ENCODE results near the gene CHSY1. TPM values are rescaled to one million over a fixed set of nuclear protein-coding genes. Genes with fewer than 3 reads are reported as not detected.

CHSY1 gene
- total RNA-seq, 1 donor from 2014 or later: 33.2 TPM

DNA sequence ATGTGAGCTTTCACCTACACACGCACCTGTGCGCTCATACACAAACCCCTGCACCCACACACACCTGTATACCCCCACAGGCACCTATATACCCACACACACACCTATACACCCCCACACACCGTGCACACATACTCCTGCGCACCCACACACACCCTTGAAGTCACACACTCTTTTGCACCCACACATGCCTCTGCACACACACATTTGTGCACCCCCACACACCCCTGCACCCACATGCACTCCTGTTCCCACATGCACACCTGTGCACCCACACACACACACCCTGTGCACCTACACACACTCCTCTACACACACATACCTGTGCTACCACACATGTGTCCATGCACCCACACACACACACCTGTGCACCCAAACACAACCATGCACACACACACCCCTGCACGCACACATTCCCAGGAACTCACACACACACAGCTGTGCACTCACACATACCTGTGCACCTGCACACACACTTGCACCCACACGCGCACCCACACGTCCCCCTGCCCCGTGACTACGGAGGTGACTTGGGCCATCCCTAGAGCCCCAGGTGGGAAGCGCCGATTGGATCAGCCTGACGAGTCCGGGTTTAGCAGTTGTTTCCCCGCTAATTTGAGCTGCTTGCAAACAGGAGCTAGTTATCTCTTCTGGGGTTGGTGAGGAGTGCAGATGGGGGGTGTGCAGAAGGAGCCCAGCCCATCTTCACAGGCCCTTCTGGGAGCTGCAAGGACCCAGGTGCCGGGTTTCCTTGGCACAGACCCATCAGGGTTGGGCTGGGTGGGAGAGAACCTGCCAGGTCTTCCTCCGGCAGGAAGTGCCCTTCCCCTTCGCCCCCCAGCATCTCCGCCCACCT lies 97.8 kb downstream of the CHSY1 start:
- H3K27me3 Mint-ChIP-seq: peaks cover 4% of the 10 kb centered on the region
- no peaks in the 10 kb centered on the region for H3K36me3 Mint-ChIP-seq (ENCODE audit: insufficient read depth)

GRCh38 chr15:101152914-101153313 lies 98.9 kb downstream of the CHSY1 start:
- Mint-ChIP-seq H3K4me3 (ENCODE audit: low read depth) (no peak overlapping the region), H3K36me3 (ENCODE audit: insufficient read depth) (no peaks in the 10 kb centered on the region), H3K27ac (no peak overlapping the region), H3K9me3 (ENCODE audit: low read depth) (no peaks in the 10 kb centered on the region), H3K27me3 (peaks cover 4% of the 10 kb centered on the region), H3K4me1 (ENCODE audit: low read depth) (peaks cover 4% of the 10 kb centered on the region)
- TF ChIP-seq CTCF (IDR thresholded peaks at IDR 0.05; ENCODE audit: unreplicated experiment): peak; percentile 46
- no peak for DNase-seq (ENCODE audit: low spot score, unreplicated experiment)

More for the DNA sequence above, 97.8 kb downstream of the CHSY1 start:
- DNase-seq (ENCODE audit: low spot score, unreplicated experiment): no peak
- Mint-ChIP-seq H3K9me3 (ENCODE audit: low read depth) (no peaks in the 10 kb centered on the region), H3K4me3 (ENCODE audit: low read depth) (no peak overlapping the region), H3K27ac (no peak overlapping the region), H3K4me1 (ENCODE audit: low read depth) (peaks cover 2% of the 10 kb centered on the region)
- TF ChIP-seq CTCF (IDR thresholded peaks at IDR 0.05; ENCODE audit: unreplicated experiment): no peak

- peaks cover 4% of the 10 kb centered on the region for H3K4me1 Mint-ChIP-seq (ENCODE audit: low read depth)
- H3K4me3 Mint-ChIP-seq (ENCODE audit: low read depth): no peak overlapping the region
- TF ChIP-seq CTCF (IDR thresholded peaks at IDR 0.05; ENCODE audit: unreplicated experiment): no peak
- H3K9me3 Mint-ChIP-seq (ENCODE audit: low read depth): no peaks in the 10 kb centered on the region
- H3K36me3 Mint-ChIP-seq (ENCODE audit: insufficient read depth): no peaks in the 10 kb centered on the region
- no peak overlapping the region for H3K27ac Mint-ChIP-seq
- no peak for DNase-seq (ENCODE audit: low spot score, unreplicated experiment)
- H3K27me3 Mint-ChIP-seq: peaks cover 6% of the 10 kb centered on the region
These were observed 100.6 kb downstream of the CHSY1 start for GRCh38 chr15:101151288-101151687.

- Mint-ChIP-seq H3K4me3 (ENCODE audit: low read depth) (no peak overlapping the region), H3K4me1 (ENCODE audit: low read depth) (peaks cover 4% of the 10 kb centered on the region), H3K27ac (no peak overlapping the region), H3K9me3 (ENCODE audit: low read depth) (no peaks in the 10 kb centered on the region), H3K36me3 (ENCODE audit: insufficient read depth) (no peaks in the 10 kb centered on the region), H3K27me3 (peaks cover 7% of the 10 kb centered on the region)
- DNase-seq (ENCODE audit: low spot score, unreplicated experiment): no peak
- TF ChIP-seq CTCF (IDR thresholded peaks at IDR 0.05; ENCODE audit: unreplicated experiment): no peak
These were observed 101.2 kb downstream of the CHSY1 start for GRCh38 chr15:101150723-101151040.

DNA sequence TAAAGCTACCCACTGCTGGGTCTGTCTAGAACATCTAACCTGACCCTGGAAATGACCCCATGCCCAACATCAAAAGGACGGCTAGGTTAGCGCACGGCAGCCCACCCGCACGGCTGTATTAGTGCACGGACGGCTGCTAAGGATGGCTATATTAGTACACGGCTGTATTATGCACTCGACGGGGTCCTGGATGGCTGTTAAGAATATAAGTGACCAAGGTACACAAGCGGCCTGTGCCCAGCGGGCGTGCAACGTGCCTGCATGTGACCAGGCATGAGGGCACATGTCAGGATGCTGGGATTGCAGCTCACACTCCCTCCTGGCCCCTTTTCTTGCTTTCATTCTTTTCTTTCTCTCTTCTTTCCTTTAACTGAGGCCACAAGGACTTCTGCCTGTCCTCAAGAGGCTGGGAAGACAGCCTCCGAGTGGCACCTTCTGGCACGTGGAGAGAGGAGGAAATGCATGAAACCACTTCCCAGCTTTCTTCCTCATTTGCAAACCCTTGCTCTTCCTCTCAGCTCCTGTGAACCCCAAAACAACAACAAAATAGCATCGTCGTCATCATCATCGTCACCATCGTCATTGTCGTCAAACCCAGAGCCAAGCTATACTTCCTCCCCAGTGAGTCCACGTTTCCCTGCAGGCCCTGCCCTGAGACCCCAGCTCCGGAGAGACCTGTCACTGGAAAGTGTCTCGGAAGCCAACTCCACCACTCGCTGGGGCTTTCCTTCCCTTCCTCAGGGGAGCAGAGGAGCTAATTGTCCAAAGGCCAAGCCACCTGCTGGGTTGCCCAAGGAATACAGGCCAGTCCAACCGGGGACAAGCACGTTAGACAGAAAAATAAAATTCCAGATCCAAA lies 101.8 kb downstream of the CHSY1 start:
- Mint-ChIP-seq H3K9me3 (ENCODE audit: low read depth) (no peaks in the 10 kb centered on the region), H3K27me3 (peaks cover 7% of the 10 kb centered on the region), H3K4me1 (ENCODE audit: low read depth) (peaks cover 4% of the 10 kb centered on the region), H3K4me3 (ENCODE audit: low read depth) (no peak overlapping the region), H3K27ac (no peak overlapping the region), H3K36me3 (ENCODE audit: insufficient read depth) (no peaks in the 10 kb centered on the region)
- no peak for DNase-seq (ENCODE audit: low spot score, unreplicated experiment)
- TF ChIP-seq CTCF (IDR thresholded peaks at IDR 0.05; ENCODE audit: unreplicated experiment): no peak

Measured in progenitor cell of endocrine pancreas (in vitro differentiated cells).